Neuronal stem cell (in vitro differentiated cells): Measurements from ENCODE around the gene HNRNPC.
"Not testable (repeated sequence)": the region's sequence is repeated elsewhere in the genome, so short reads cannot be mapped to it uniquely, and the experiment has no call there.

Source experiments
- DNase-seq: peaks from one replicate; pipeline ENCODE4 v3.0.0-alpha.2; 2013; ENCODE audit warnings: low spot score
- H2AFZ ChIP-seq: one replicate; pipeline ENCODE4 v1.6.1; 2013; ENCODE audit warnings: mild to moderate bottlenecking, low read length, inconsistent platforms
- H2AK5ac ChIP-seq: 2 replicates; pipeline ENCODE4 v1.6.1; 2013; ENCODE audit warnings: low read depth, mild to moderate bottlenecking, inconsistent platforms, low read length, moderate library complexity, mixed read lengths
- H2BK120ac ChIP-seq: 2 replicates; pipeline ENCODE4 v1.6.1; 2013; ENCODE audit warnings: low read depth, mild to moderate bottlenecking, inconsistent platforms, low read length, moderate library complexity, mixed read lengths
- H2BK12ac ChIP-seq: one replicate; pipeline ENCODE4 v1.6.1; 2013; ENCODE audit warnings: low read length, inconsistent platforms
- H2BK15ac ChIP-seq: 2 replicates; pipeline ENCODE4 v1.6.1; 2013; ENCODE audit warnings: mild to moderate bottlenecking, low read length, inconsistent platforms, mixed read lengths
- H2BK5ac ChIP-seq: one replicate; pipeline ENCODE4 v1.6.1; 2013; ENCODE audit warnings: inconsistent platforms, mild to moderate bottlenecking, low read length, moderate library complexity
- H3K14ac ChIP-seq: one replicate; pipeline ENCODE4 v1.6.1; 2013; ENCODE audit warnings: low read length, inconsistent platforms
- H3K18ac ChIP-seq: 2 replicates; pipeline ENCODE4 v1.6.1; 2013; ENCODE audit warnings: low read length, inconsistent platforms
- H3K23ac ChIP-seq: 2 replicates; pipeline ENCODE4 v1.6.1; 2013; ENCODE audit warnings: low read depth, mild to moderate bottlenecking, mixed read lengths, low read length, inconsistent platforms; ENCODE audit not compliant: poor library complexity
- H3K27ac ChIP-seq: replicated peaks from 3 replicates; pipeline ENCODE4 v1.5.1; 2013; ENCODE audit warnings: low read length, inconsistent platforms
- H3K27me3 ChIP-seq, 3 experiments: 2 replicates each; pipeline ENCODE4 v1.6.1; 2013; ENCODE audit warnings: low read length in 3 of 3, mild to moderate bottlenecking in 2 of 3, inconsistent platforms in 1 of 3, low read depth in 1 of 3, mixed read lengths in 1 of 3, moderate library complexity in 1 of 3; ENCODE audit not compliant: control insufficient read depth in 3 of 3, insufficient read depth in 3 of 3
- H3K36me3 ChIP-seq, 2 donors: replicated peaks in 1 of 2; 2 replicates each; pipeline ENCODE4 v1.6.1; 2013; ENCODE audit warnings: low read length in 2 of 2; ENCODE audit not compliant: control insufficient read depth in 2 of 2, insufficient read depth in 2 of 2
- H3K4ac ChIP-seq: 2 replicates; pipeline ENCODE4 v1.6.1; 2013; ENCODE audit warnings: inconsistent platforms, mild to moderate bottlenecking, low read length, moderate library complexity
- H3K4me1 ChIP-seq, 2 donors: 1 replicate in 1 of 2; 2 replicates in 1 of 2; pipeline ENCODE4 v1.6.1; 2013; ENCODE audit warnings: low read length in 2 of 2, low read depth in 1 of 2; ENCODE audit not compliant: control insufficient read depth in 2 of 2, insufficient read depth in 1 of 2
- H3K4me2 ChIP-seq: one replicate; pipeline ENCODE4 v1.6.1; 2013; ENCODE audit warnings: mild to moderate bottlenecking, low read length, inconsistent platforms; ENCODE audit not compliant: insufficient read depth, poor library complexity, severe bottlenecking
- H3K4me3 ChIP-seq, 2 donors: 2 replicates each; pipeline ENCODE4 v1.5.1; 2013; ENCODE audit warnings: low read length in 2 of 2, mild to moderate bottlenecking in 2 of 2, inconsistent platforms in 1 of 2, moderate library complexity in 1 of 2
- H3K79me1 ChIP-seq: one replicate; pipeline ENCODE4 v1.6.1; 2013; ENCODE audit warnings: low read depth, mild to moderate bottlenecking, inconsistent platforms, low read length, moderate library complexity
- H3K9ac ChIP-seq: one replicate; pipeline ENCODE4 v1.6.1; 2013; ENCODE audit warnings: mild to moderate bottlenecking, low read depth, low read length, inconsistent platforms; ENCODE audit not compliant: poor library complexity
- H3K9me3 ChIP-seq, 2 donors: replicated peaks in 1 of 2; 2 replicates each; pipeline versions ENCODE3 to v1.6.1; 2013; ENCODE audit warnings: low read length in 2 of 2, mild to moderate bottlenecking in 2 of 2, inconsistent platforms in 1 of 2, low read depth in 1 of 2, mixed read lengths in 1 of 2, moderate library complexity in 1 of 2; ENCODE audit not compliant: control insufficient read depth in 2 of 2, insufficient read depth in 1 of 2
- H4K8ac ChIP-seq: one replicate; pipeline ENCODE4 v1.6.1; 2013; ENCODE audit warnings: low read depth, mild to moderate bottlenecking, inconsistent platforms, low read length, moderate library complexity
- H4K91ac ChIP-seq: one replicate; pipeline ENCODE4 v1.6.1; 2013; ENCODE audit warnings: low read length, low read depth, mild to moderate bottlenecking, inconsistent platforms; ENCODE audit not compliant: poor library complexity
- WGBS, 2 donors: extraction: QIAGEN DNeasy Blood & Tissue Kit; methylation state at CpG; one replicate each; pipeline ENCODE4 v1.1.7; 2013; ENCODE audit warnings: missing lambda C conversion rate in 2 of 2, mixed read lengths in 1 of 2; ENCODE audit not compliant: insufficient read length in 2 of 2, insufficient replicate concordance in 1 of 2; ENCODE audit errors: extremely low coverage in 2 of 2; 5-methylcytosine and 5-hydroxymethylcytosine counted together

Gene HNRNPC

GRCh38 chr14:21299562-21300130 lies 30.4 kb upstream of the HNRNPC start:
- Histone ChIP-seq H3K4me1 (no peaks in the 10 kb centered on the region), H3K4me3 (no peak overlapping the region), H2AK5ac (no peak overlapping the region), H4K91ac (no peak overlapping the region), H3K14ac (no peak overlapping the region), H2BK120ac (no peak overlapping the region), H3K79me1 (no peaks in the 10 kb centered on the region), H2BK12ac (no peak overlapping the region), H3K4ac (no peak overlapping the region), H3K36me3 (no peaks in the 10 kb centered on the region), H3K27ac (no peak overlapping the region), H3K9ac (no peak overlapping the region), H2BK5ac (no peak overlapping the region), H3K9me3 (peaks cover 0 to 2% of the 10 kb centered on the region in 2 donors), H2AFZ (no peak overlapping the region), H2BK15ac (no peak overlapping the region), H3K4me2 (no peak overlapping the region), H3K18ac (no peak overlapping the region), H3K27me3 (peaks cover 0 to 36% (median 4%) of the 10 kb centered on the region in 3 experiments), H4K8ac (no peak overlapping the region), H3K23ac (no peak overlapping the region)
- no CpG with 5 or more reads among the region's 10 CpGs for WGBS, 2 donors
- DNase-seq, result no peak

DNA sequence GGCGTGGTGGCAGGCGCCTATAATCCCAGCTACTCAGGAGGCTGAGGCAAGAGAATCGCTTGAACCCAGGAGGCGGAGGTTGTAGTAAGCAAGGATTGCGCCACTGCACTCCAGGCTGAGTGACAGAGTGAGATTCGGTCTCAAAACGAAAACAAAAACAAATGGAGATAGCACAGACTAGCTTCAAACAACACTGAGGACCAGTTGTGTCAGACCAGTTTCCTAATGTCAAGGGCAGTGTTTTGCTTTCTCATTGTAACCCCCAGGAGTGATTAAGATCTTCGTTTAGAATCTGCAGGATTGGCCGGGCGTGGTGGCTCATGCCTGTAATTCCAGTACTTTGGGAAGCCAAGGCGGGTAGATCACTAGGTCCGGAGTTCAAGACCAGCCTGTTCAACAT lies 29.1 kb upstream of the HNRNPC start:
- H2BK5ac ChIP-seq, result no peak overlapping the region
- peaks cover 0 to 35% (median 4%) of the 10 kb centered on the region in 3 experiments for H3K27me3 ChIP-seq
- H4K91ac ChIP-seq, result no peak overlapping the region
- WGBS, 2 donors, result no CpG with 5 or more reads among the region's 12 CpGs
- no peak overlapping the region for H2BK120ac ChIP-seq
- no peak overlapping the region for H2BK15ac ChIP-seq
- no peak overlapping the region for H3K23ac ChIP-seq
- H3K9ac ChIP-seq, result no peak overlapping the region
- no peak overlapping the region for H2BK12ac ChIP-seq
- no peaks in the 10 kb centered on the region for H3K36me3 ChIP-seq
- H2AK5ac ChIP-seq, result no peak overlapping the region
- no peaks in the 10 kb centered on the region for H3K79me1 ChIP-seq
- H3K14ac ChIP-seq, result no peak overlapping the region
- no peak overlapping the region for H3K27ac ChIP-seq
- no peak overlapping the region for H3K4me2 ChIP-seq
- DNase-seq, result no peak
- no peak overlapping the region for H3K4ac ChIP-seq
- H3K9me3 ChIP-seq, result peaks cover 0 to 2% of the 10 kb centered on the region in 2 donors
- no peak overlapping the region for H3K4me3 ChIP-seq
- no peak overlapping the region for H3K18ac ChIP-seq
- H2AFZ ChIP-seq, result no peak overlapping the region
- no peak overlapping the region for H4K8ac ChIP-seq
- H3K4me1 ChIP-seq, result no peaks in the 10 kb centered on the region

DNA sequence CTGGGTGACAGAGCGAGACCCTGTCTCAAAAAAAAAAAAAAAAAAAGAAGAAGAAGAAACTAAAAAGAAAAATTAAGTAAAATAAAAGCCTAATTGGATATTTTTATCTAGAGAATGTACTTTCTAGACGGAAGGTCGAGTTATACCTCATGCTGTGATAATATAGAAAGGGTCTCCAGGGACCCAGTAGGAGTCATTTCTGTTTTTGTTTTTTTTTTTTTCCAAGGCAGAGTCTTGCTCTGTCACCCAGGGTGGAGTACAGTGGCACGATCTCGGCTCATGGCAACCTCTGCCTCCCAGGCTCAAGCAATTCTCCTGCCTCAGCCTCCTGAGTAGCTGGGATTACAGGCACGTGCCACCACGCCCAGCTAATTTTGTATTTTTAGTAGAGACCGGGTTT lies 24.8 kb upstream of the HNRNPC start:
- H3K9ac ChIP-seq, H3K79me1 ChIP-seq, H3K18ac ChIP-seq, H3K23ac ChIP-seq, H3K27me3 ChIP-seq, H3K27ac ChIP-seq, H4K91ac ChIP-seq, H3K4me2 ChIP-seq, H4K8ac ChIP-seq, H2BK12ac ChIP-seq, H2AFZ ChIP-seq, H3K4me1 ChIP-seq, H3K4ac ChIP-seq, H2BK5ac ChIP-seq, H3K14ac ChIP-seq, H2AK5ac ChIP-seq, H3K4me3 ChIP-seq, DNase-seq, H2BK120ac ChIP-seq, H3K9me3 ChIP-seq, H3K36me3 ChIP-seq, H2BK15ac ChIP-seq: not testable (repeated sequence)
- WGBS, 2 donors, result no CpG with 5 or more reads among the region's 8 CpGs

DNA sequence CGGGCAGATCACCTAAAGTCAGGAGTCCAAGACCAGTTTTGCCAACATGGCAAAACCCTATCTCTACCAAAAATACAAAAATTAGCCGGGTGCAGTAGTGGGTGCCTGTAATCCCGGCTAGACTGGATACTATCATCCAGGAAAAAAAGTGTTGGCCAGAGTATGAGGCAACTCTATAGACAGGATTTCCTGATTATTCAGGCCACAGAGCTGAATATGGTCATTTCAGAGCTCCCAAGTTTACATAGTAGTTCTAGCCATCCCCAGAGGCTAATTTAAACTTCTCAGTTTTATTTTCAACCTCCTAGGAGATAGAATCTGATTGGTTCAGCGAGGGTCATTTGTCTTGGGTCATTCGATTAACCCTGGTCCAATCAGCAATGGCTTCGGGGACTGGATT lies 17.9 kb upstream of the HNRNPC start:
- Histone ChIP-seq H3K18ac (no peak overlapping the region), H3K27me3 (no peaks in the 10 kb centered on the region), H2BK5ac (no peak overlapping the region), H2AK5ac (no peak overlapping the region), H3K9me3 (no peaks in the 10 kb centered on the region), H3K27ac (no peak overlapping the region), H3K79me1 (no peaks in the 10 kb centered on the region), H3K4me2 (no peak overlapping the region), H2BK15ac (no peak overlapping the region), H3K23ac (no peak overlapping the region), H2BK12ac (no peak overlapping the region), H3K4me3 (no peak overlapping the region), H3K14ac (no peak overlapping the region), H3K4ac (no peak overlapping the region), H3K4me1 (no peaks in the 10 kb centered on the region), H4K91ac (no peak overlapping the region), H4K8ac (no peak overlapping the region), H2AFZ (no peak overlapping the region), H3K36me3 (no peaks in the 10 kb centered on the region), H2BK120ac (no peak overlapping the region), H3K9ac (no peak overlapping the region)
- no peak for DNase-seq
- no CpG with 5 or more reads among the region's 6 CpGs for WGBS, 2 donors
